Activated CD4-positive, alpha-beta T cell treated with anti-CD3 and anti-CD28 coated beads, Interleukin-2, Interleukin-4, amounts not matched to agents 100 ng/mL and 50 ng/mL, durations not matched to agents 16 hours and 8 hours (primary cell): ENCODE results near the gene ACSF2.
"Not testable (repeated sequence)": the region's sequence is repeated elsewhere in the genome, so short reads cannot be mapped to it uniquely, and the experiment has no call there.

ENCODE experiments used
- DNase-seq: peaks from one replicate; pipeline ENCODE4 v3.0.0-alpha.2; 2020; ENCODE audit warnings: low spot score

The ACSF2 gene

GRCh38 chr17:50412188-50412732 lies 13.8 kb upstream of the ACSF2 start:
- no peak for DNase-seq

GRCh38 chr17:50414808-50415207 lies 11.2 kb upstream of the ACSF2 start:
- DNase-seq = no peak

- not testable (repeated sequence) for DNase-seq
Observed at GRCh38 chr17:50419577-50419976, 6.4 kb upstream of the ACSF2 start.

GRCh38 chr17:50420419-50421112 lies 5.5 kb upstream of the ACSF2 start:
- no peak for DNase-seq

GRCh38 chr17:50421308-50422051 lies 4.5 kb upstream of the ACSF2 start:
- DNase-seq = no peak

- no peak for DNase-seq
Observed at GRCh38 chr17:50422738-50423137, 3.3 kb upstream of the ACSF2 start.

GRCh38 chr17:50423553-50424159 lies 2.4 kb upstream of the ACSF2 start:
- DNase-seq = no peak

- no peak for DNase-seq
Observed at GRCh38 chr17:50424246-50424995, 1.6 kb upstream of the ACSF2 start.

- no peak for DNase-seq
Observed at GRCh38 chr17:50424996-50425681, 879 bp upstream of the ACSF2 start.

GRCh38 chr17:50426472-50426782 lies 409 bp downstream of the ACSF2 start:
- DNase-seq = no peak

- peak; percentile 46 for DNase-seq
Observed at GRCh38 chr17:50426814-50427787, 1.1 kb downstream of the ACSF2 start.

- DNase-seq = not testable (repeated sequence)
Observed at GRCh38 chr17:50428126-50428525, 2.1 kb downstream of the ACSF2 start.

- DNase-seq = no peak
Observed at GRCh38 chr17:50428831-50429424, 2.9 kb downstream of the ACSF2 start.

GRCh38 chr17:50429793-50430192 lies 3.8 kb downstream of the ACSF2 start:
- DNase-seq = no peak

- no peak for DNase-seq
Observed at GRCh38 chr17:50430821-50431618, 5.0 kb downstream of the ACSF2 start.

GRCh38 chr17:50432125-50432762 lies 6.2 kb downstream of the ACSF2 start:
- no peak for DNase-seq

GRCh38 chr17:50437409-50437808 lies 11.4 kb downstream of the ACSF2 start:
- no peak for DNase-seq

- DNase-seq = no peak
Observed at GRCh38 chr17:50439008-50439407, 13.0 kb downstream of the ACSF2 start.
